ENCODE results near the gene HOXC4.

HOXC4 gene

GRCh38 chr12:54029529-54030441, 23.9 kb upstream of the HOXC4 start:
- no peak for DNase-seq

GRCh38 chr12:54030442-54030801, 23.2 kb upstream of the HOXC4 start:
- no peak for DNase-seq

GRCh38 chr12:54030889-54031471, 22.7 kb upstream of the HOXC4 start:
- DNase-seq: no peak

GRCh38 chr12:54031480-54031879, 22.2 kb upstream of the HOXC4 start:
- no peak for DNase-seq

- no peak for DNase-seq
Observed at GRCh38 chr12:54032086-54032619, 21.5 kb upstream of the HOXC4 start.

DNA sequence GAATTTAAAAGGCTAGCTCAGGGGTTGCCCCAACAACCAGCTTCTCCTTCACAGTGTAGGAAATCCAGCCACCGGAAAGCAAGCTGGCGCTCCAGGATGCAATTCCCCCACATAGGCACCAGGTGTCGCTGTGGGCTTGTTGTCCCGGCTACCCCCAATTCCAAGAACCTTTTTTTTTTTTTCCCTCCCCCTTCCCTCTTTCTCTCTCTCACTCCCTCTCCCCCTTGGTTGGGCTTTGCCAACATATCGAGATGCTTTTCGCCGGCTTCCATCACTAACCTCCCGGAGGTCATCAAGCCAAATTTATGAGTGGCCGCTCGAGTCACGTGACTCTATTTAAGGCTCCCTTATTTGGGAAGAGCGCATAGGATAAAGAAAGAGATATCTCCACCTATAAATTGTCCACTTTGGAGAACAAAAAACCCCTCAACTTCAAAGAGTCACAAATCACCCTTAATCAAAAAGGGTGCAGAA, 21.0 kb upstream of the HOXC4 start, which contains the start of gene HOXC5:
HOXC5 (plus strand) TSS at position 424 of the 474 bp plus-strand sequence. CDS start 73 bp downstream, outside the sequence.
- peak; percentile 66 for DNase-seq

- peak; percentile 36 for DNase-seq
Observed at GRCh38 chr12:54033106-54033979, 20.3 kb upstream of the HOXC4 start.

GRCh38 chr12:54033980-54034784, 19.5 kb upstream of the HOXC4 start:
- no peak for DNase-seq

GRCh38 chr12:54034785-54035310, 18.8 kb upstream of the HOXC4 start:
- DNase-seq: no peak

GRCh38 chr12:54035568-54036264, 17.9 kb upstream of the HOXC4 start:
- no peak for DNase-seq

DNA sequence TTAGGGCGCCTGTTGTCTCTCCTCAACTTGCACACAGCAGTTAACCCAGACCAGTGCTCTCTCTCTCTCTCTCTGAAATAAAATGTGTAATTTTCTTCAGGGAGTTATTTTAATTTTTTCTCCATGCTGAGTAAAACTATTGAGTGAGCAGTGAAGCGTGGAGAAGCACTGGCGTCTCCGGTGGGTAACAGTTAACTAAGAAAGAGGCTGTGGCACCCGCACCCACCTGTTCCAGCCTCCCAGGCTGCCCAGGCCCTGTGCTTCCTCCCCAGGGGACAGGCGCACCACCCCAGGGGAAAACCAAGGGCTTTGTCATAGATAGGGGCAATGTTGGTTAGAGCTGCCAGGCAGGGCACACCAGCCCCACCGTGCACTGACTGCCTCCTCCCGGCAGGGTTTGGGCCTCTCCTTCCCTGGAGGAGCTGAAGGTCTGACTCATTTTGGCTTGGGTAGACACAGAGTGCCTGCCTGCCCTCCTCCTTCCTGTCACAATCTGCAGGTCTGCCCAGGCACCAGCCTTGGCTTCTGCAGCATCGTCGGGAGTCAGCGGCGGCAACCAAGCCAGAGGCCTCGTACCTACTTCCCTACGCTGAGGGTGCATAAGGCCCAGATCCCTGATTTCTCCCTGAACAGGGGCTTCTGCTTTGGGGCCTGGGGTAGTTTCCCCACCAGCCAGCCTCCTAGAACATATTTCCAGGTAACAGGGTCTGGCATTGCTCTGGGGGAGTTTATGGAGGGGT, 16.8 kb upstream of the HOXC4 start:
- DNase-seq: no peak

DNA sequence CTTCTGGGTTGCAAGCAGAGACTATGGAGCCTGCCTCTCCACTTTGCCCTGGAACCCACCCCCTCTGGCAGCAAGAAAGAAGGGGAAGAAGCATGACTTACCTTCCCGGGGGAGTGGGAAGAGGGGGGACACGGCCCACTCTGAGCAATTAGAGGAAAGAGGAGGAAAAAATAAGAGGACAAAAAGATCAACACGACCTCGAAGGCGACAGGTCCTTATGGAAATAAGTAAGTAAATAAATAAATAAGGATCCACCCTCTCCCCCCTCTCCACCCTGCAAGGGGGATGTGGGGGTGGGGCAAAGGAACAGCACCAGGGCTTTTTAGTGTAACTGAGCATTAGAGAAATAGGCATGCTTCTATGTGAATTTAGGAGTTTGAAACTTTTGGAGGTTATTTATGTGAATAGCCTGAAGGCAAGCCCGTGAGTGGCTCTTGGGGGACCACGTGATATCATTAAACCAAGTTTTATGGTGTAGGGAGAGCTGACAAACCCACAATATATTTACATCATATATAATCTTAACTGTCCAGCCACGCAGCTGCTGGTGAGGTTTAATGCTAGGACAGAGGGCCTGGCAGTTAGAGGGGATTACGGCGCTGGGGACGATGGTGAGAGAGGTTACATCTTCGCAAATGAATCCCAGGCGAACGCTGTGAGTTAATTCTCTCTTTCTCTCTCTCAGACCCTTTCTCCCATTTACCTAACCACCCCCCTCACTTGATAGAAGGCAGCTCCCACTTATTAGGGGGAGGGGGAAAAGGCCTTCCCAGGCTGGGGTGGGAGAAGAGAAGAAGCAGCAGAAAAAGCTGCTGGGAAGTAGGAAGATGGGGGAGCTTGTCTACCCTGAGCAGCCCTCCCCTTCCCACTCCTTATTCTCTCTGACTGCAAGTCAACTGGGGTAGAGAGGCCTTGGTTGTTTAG, 16.0 kb upstream of the HOXC4 start:
- no peak for DNase-seq

DNA sequence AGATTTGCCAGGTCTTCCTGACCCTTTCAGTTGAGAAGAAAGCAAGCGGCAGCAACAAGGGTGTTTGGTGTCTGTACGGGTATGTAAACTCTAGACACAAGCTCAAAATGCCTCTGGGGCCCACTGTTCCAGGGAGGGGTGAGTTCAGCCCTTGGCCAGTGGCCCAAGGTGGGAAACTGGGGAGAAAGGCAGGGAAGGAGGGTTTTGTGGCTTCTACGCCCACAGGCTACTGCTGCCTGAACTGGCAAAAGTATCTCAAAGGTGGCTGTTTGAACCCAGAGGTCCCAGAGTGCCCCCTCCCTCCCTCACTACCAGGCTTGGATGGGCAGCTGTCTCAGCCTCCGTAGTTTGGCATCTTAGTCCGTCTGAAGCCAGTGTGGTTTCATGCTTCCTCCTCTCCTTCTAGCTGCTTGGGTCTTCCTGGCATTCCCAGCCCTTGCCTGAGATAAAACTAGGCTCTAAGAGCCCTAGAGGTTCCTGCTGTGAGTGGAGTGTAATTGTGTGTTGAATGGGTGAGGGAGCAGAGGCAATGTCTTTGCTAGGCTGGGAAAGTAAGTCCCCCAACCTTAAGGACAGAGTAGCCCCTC, 15.3 kb upstream of the HOXC4 start:
- DNase-seq: no peak

DNA sequence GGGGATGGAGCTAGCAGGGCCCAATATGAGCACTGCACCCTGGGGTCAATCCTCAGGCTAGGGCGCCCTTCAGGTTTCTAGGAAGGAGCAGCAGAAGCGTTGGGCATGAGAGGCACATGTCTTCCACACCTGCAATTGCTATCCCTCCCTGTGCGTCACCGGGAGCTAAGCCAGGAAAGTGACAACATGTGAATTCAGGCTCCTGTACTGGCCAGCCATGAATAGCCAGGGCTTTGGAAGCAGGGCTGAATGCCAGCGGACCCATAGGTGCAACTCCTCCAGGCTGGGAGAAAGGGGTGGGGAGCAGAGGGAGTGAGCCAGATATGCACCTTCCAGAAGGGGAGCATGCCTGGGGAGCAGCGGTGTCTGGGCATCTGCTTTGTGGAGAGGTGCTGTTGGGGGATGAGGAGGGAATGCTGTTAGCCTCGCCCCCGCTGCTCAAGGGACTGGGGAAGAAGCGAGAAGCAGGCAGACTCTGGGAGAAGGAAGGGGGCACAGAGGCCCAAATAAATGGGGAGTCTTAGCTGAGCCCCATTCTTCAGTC, 14.7 kb upstream of the HOXC4 start:
- no peak for DNase-seq

- no peak for DNase-seq
Observed at GRCh38 chr12:54039417-54040147, 14.1 kb upstream of the HOXC4 start.

DNA sequence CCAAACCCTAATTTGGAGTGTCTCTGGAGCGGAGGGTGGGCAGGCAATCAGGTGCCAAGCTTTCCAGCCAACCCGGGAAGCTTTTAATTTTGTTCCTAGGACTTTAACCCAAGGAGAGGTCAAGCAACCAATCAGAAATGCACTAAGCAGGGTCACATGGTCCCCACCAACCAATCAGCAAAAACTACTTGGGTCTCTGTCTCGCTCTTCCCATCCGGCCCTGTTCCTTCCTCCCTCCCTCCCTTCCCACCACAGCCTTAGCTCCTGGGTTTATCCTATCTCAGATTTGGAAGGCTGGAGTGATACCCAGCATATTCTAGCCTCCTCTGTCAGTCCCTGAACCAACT, 13.5 kb upstream of the HOXC4 start:
- DNase-seq: no peak

GRCh38 chr12:54040648-54041047, 13.0 kb upstream of the HOXC4 start:
- DNase-seq: no peak
